Kidney epithelial cell (primary cell): ENCODE measurements around the gene HTR4. TPM values are rescaled to one million over a fixed set of nuclear protein-coding genes. Genes with fewer than 3 reads are reported as not detected.

Experiments
- DNase-seq: peaks from one replicate; pipeline ENCODE4 v3.0.0-alpha.2; 2010; ENCODE audit warnings: low read depth
- H3K27me3 ChIP-seq: 2 replicates; pipeline ENCODE4 v1.6.0; 2011; ENCODE audit warnings: low read length; ENCODE audit not compliant: control insufficient read depth, insufficient read depth
- H3K36me3 ChIP-seq: 2 replicates; pipeline ENCODE4 v1.5.1; 2011; ENCODE audit warnings: low read length; ENCODE audit not compliant: control insufficient read depth, insufficient read depth
- H3K4me3 ChIP-seq: 2 replicates; pipeline ENCODE4 v1.5.1; 2011; ENCODE audit warnings: low read depth, mild to moderate bottlenecking, control low read depth, low read length
- CTCF ChIP-seq: IDR thresholded peaks from 2 replicates; pipeline ENCODE4 v1.5.1; 2011; ENCODE audit warnings: mild to moderate bottlenecking, moderate library complexity, low read length, control low read depth, inconsistent platforms; ENCODE audit not compliant: insufficient read depth, poor library complexity, severe bottlenecking
- total RNA-seq: library from RNA; depleted of rRNA; stranded (reverse); fragments of >200 nt; gene quantifications from 2 replicates; pipeline ENCODE4 v1.2.3, GENCODE V29; 2015

Gene HTR4
- total RNA-seq, 1 donor from 2014 or later, result not detected

GRCh38 chr5:148585988-148586387, 68.3 kb downstream of the HTR4 start:
- no peak for TF ChIP-seq CTCF
- Histone ChIP-seq H3K4me3 (no peak overlapping the region), H3K27me3 (no peaks in the 10 kb centered on the region), H3K36me3 (no peaks in the 10 kb centered on the region)
- DNase-seq, result no peak

- TF ChIP-seq CTCF, result no peak
- H3K27me3 ChIP-seq, result no peaks in the 10 kb centered on the region
- no peak for DNase-seq
These were observed 70.2 kb downstream of the HTR4 start for GRCh38 chr5:148584103-148584502.

GRCh38 chr5:148583421-148583965, 70.8 kb downstream of the HTR4 start:
- Histone ChIP-seq H3K4me3 (no peak overlapping the region), H3K27me3 (no peaks in the 10 kb centered on the region), H3K36me3 (no peaks in the 10 kb centered on the region)
- TF ChIP-seq CTCF, result no peak
- no peak for DNase-seq

More at GRCh38 chr5:148584103-148584502, 70.2 kb downstream of the HTR4 start:
- Histone ChIP-seq H3K36me3 (no peaks in the 10 kb centered on the region), H3K4me3 (no peak overlapping the region)

- Histone ChIP-seq H3K27me3 (no peaks in the 10 kb centered on the region), H3K36me3 (no peaks in the 10 kb centered on the region), H3K4me3 (no peak overlapping the region)
- TF ChIP-seq CTCF, result no peak
- DNase-seq, result no peak
These were observed 80.2 kb downstream of the HTR4 start for GRCh38 chr5:148574167-148574566.

GRCh38 chr5:148573374-148573773, 81.0 kb downstream of the HTR4 start:
- DNase-seq, result no peak
- H3K27me3 ChIP-seq, result no peaks in the 10 kb centered on the region
- H3K4me3 ChIP-seq, result no peak overlapping the region
- TF ChIP-seq CTCF, result no peak
- no peaks in the 10 kb centered on the region for H3K36me3 ChIP-seq

GRCh38 chr5:148569948-148570347, 84.4 kb downstream of the HTR4 start:
- TF ChIP-seq CTCF, result no peak

More at GRCh38 chr5:148569948-148570347, 84.4 kb downstream of the HTR4 start:
- H3K27me3 ChIP-seq, result no peaks in the 10 kb centered on the region
- H3K4me3 ChIP-seq, result no peak overlapping the region
- DNase-seq, result no peak
- no peaks in the 10 kb centered on the region for H3K36me3 ChIP-seq
